Right kidney (tissue), 1 donor: ENCODE measurements around the gene DLG2.
"Not testable (repeated sequence)": the region's sequence is repeated elsewhere in the genome, so short reads cannot be mapped to it uniquely, and the experiment has no call there.

Experiments
- DNase-seq: peaks from one replicate; pipeline ENCODE4 v3.0.0-alpha.2; 2016

DLG2 gene

DNA sequence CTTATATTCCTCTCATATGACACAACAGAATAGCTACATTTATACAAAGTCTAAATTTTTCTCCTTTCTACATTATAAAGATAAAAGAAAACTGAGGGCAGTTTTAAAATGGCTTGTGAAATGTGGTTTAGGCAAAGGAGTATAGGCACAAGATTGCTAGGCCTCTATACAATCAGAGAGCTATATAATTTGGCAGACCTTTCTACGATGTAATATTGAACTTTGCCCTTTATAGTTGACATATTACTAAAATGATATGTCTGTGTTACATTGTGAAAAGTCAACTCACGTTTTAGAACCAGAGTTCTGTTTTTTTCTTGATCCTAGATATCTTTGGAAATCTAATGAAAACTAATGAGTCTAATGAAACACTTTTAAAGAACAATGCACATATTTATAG is 430.2 kb downstream of the DLG2 start:
- DNase-seq, result no peak

GRCh38 chr11:85195934-85196333 is 431.2 kb downstream of the DLG2 start:
- no peak for DNase-seq

GRCh38 chr11:85187992-85188391 is 439.2 kb downstream of the DLG2 start:
- no peak for DNase-seq

GRCh38 chr11:85184721-85185120 is 442.4 kb downstream of the DLG2 start:
- DNase-seq, result no peak

DNA sequence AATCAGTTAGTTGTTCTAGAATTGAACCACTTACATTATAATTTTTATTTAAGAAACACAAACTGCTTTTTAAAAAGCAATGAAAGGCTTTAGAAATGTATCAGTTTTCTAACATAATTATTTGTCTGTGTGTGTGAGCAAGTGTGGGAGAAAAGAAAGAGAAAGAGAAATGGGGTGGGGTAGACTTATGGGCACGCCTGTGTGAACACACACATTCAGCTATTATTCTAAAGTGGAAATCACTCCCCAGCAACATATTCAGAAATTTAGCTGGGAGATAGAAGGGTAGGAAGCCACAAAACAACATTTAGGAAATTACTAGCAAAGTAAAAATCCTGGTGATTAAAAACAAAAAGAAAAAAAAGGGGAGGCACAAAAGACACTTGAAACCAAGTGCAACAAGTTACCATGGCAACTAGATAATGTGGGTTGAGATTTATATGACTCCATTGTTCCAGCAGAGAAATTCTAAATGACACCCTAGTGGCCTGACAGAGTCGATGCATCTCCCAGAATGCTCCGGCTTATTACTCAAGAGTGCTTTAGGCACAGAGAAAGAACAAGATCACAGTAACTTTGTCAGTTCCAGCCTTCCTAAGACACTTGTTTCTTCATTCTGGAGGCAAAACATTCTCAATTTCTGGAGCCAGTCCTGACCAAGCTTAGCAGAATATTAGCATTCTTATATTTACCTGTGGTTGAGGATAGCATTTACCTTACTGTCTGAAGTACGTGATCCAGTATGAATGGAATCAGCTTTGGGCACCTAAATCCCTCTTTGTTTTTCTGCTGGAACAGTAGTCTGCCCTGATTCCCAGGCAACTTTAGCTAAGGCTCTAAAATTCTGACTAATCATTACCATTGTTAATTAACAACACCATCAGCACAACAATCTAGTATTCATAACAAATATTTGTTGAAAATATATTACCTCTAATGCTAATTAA is 444.4 kb downstream of the DLG2 start:
- no peak for DNase-seq

DNA sequence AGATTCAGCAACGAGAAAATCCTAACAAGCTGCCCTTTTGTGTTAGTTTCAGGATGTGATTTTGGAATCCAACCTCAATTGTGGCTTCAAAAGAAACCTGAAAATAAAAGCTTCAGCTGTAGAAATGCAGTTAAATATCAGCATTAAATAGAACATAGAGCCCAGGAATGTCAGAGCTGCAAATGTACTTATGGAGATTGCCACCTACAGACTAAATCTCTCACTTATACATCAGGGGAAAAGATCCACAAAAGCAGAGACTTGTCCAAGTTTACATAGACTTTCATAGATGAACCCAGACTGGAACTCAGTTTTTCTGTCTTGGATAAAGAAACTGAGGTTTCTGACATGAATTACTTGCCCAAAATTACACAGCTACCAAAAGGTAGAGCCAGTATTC is 446.6 kb downstream of the DLG2 start:
- no peak for DNase-seq

GRCh38 chr11:85171648-85172257 is 455.4 kb downstream of the DLG2 start:
- DNase-seq, result no peak

DNA sequence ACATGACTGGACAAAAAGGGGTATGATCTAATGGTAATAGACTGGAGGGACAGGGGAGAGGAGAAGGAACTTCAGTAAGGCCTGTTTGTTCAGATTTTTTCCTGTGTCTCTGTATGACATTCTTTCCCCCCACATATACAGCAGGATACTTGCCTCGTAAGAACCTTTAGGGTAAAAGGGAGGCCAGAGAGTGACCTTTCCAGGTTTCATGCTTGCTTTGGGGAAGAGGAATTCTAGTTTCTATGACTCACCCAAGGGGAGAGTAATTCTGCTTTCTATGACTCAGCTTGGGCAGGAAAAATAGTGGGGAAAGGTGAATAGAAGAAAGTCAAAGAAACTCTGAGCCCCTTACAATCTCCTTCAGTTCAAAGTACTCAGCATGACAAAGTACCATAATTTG is 457.0 kb downstream of the DLG2 start:
- no peak for DNase-seq

DNA sequence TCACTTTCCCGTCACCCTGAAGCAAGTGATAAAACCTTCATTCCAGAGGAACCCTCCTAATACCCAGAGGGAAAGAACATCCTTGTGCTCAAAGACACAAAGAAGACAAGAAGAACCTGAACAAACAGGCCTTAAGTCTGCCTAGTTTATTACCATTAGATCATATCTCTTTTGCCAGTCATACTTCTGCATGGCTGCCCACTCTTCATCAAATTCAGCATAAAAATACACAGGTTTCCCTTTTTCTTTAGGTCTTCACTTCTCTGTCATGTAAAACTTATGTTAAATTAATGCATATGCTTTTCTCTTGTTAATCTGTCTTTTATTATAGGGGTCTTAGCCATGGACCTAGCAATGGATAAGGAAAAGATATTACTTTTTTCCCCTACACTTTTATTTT is 459.7 kb downstream of the DLG2 start:
- no peak for DNase-seq

DNA sequence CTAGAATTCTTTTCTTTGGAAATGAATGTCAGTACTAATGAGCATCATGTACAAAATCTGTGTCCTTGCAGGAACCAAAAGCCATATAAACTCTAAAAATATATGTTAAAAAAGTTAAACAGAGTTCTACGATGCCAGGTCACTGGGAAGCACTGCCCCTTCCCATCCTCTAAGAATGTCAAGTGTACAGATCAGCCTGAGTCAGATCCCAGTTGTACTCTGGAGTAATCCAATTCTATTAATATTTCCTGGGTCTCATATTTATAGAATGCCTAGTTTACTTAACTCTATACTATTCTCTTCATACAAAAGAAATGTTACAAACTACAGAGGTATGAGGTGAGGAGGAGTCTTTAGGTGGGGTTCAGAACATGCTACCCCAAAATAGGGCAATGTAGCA is 460.1 kb downstream of the DLG2 start:
- DNase-seq, result no peak

GRCh38 chr11:85165819-85166218 is 461.3 kb downstream of the DLG2 start:
- DNase-seq, result no peak

DNA sequence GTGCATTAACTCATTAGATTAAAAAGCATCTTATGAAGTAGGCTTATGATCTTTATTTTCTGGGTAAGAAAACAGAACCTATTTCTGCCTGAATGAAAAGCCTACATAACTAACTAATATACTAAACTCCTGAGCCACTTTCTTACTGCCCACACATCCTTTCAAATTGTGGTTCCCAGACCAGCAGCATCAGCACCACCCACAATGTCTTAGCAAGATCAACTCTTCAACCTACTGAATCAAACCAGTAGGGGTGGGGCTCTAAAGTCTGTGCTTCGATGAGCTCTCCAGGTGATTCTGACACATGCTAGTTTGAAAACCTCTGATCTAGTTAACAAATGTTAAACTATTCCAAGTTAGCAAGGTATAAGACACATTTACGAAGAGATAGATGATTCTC is 462.4 kb downstream of the DLG2 start:
- DNase-seq, result no peak

DNA sequence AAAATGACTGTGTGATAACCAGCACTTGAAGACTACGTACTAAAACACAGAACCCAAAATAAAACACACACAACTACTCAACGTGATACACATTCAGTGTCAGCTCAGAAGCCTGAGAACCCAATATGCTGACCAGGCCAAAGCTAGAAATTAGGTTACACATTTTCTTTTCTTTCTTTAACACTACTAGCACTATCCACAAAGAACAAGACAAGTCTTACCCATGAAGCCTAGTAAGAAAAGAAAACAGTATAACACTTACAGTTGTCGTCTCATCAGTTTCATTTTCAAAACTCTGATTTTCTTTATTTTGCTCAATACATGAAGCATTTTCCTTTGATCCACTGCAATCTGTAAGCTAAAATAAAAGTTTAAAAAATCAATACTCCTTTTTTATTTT is 472.9 kb downstream of the DLG2 start:
- DNase-seq, result no peak

DNA sequence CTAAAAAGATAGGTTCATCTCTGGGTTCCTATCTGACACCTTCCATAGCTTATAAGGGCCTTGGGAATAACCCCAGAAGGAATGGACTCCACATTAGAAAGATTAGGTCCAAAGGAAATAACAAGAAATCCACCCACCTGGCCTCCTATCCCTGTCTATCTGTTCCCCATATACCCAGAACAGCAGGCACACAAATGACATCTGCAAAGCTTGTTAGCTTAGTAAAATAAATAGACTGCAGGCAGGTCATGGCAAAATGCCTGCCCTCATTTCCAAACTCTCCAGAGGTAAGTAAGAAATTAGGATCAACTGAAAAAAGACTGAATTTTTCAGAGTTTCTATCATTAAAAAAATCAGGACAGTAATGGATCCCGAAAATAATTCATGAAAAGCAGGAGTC is 489.5 kb downstream of the DLG2 start:
- no peak for DNase-seq

GRCh38 chr11:85133636-85134035 is 493.5 kb downstream of the DLG2 start:
- no peak for DNase-seq

DNA sequence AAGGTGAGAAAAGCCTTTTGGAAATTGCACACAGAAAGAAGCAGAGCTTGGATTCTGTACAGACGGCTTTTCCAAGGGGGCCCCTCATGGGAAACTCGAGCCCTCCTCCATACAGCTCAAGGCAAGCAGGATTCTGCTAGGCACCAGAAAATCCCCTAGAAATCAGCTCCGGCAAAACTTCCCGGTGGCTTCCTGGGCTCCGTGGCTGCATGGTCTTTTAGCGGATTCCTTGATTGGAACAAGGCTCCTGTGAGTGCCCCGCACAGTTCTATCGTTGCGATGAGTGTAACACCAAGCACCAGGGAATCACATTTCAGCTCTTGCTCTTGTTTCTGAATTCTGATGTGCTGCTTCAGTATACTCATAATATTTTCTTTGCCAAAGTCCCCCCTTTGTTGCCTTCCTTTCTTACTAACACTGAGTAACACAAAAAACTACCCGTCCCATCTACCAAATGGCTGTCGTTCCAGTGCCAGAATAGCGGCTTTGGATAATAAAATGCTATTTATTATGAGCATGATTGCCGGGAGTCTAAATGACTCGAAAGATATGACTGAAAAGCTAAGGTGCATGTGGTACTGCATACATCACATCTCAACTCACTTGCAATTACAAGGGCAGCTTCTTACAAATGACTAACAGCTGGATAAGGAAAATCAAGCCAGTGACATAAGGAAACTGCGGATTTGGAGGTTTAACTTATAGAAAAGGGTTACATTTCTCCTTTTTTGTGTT is 494.1 kb downstream of the DLG2 start:
- DNase-seq, result peak; percentile 24

GRCh38 chr11:85127349-85127748 is 499.8 kb downstream of the DLG2 start:
- no peak for DNase-seq

DNA sequence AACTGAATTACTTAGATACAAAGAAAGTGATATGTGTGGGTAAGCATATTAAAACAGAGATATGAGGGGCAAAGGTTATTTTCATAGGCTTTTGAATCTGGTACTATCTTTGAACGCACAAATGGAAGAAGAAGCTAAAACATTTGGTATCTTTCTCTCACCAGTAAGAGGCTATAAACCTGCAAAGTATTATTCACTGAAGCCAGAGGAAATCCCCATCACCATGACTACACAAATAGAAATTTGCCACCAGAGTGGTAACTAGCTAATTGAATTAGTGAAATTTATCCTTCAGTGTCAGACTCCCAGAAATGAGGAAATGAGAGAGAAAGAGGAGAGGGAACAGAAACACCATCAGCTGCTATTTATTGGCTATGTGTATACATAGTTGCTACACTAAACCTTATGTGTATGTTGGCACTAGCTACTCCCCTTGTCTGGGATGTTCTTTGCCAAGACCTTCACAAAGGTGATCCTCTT is 503.4 kb downstream of the DLG2 start:
- no peak for DNase-seq

GRCh38 chr11:85118151-85118550 is 509.0 kb downstream of the DLG2 start:
- DNase-seq, result no peak

DNA sequence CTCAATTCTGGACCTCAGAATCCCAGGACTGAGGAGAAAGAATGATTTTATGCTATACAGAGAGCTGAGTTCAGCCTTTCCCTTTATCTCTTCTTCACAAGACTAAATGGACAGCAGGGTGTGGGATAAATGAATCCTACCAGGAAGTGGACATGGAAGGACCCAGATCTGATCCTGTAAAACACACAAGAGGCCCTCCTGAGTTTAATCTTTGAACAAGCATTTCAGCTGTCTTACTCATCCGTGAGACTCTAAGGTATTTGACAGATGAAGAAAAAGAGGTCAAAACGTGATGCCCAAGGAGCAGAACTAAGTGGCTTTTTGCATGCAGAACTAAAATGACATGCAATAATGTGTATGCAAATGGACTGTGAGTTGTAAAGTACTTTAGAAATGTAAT is 511.3 kb downstream of the DLG2 start:
- no peak for DNase-seq

DNA sequence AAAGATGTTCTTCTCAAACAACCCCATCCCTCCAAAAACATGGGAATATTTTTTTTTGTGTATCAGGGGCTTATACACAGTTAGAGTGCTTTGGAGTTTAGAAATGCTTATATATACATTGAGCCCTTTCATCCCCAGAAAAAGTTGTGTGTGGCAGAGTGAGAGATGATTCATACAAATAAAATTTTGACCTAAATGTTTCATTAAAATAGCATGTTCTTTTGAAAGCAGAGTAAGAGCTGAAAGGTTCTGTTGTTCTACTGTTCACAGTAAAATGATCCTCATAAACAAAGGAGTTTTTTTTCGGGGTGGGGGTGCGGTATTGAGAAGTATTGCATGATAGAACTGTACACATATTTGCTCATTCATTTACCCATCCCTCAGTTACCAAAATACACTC is 512.4 kb downstream of the DLG2 start:
- DNase-seq, result no peak

- not testable (repeated sequence) for DNase-seq
These were observed 516.9 kb downstream of the DLG2 start for GRCh38 chr11:85110246-85110645.

GRCh38 chr11:85109141-85109540 is 518.0 kb downstream of the DLG2 start:
- no peak for DNase-seq
